PC-3 (cell line): ENCODE data around the gene RBM15.

Experiments used
- EZH2 ChIP-seq: fragments of 300-600 bp; sonication (generic); IDR thresholded peaks from one replicate; pipeline ENCODE4 v1.6.1; 2017; ENCODE audit warnings: antibody characterized with exemption, mild to moderate bottlenecking, low read length; ENCODE audit not compliant: unreplicated experiment
- EZH2phosphoT487 ChIP-seq: fragments of 300-600 bp; sonication (generic); IDR thresholded peaks from 2 replicates; pipeline ENCODE4 v1.6.1; 2018; ENCODE audit warnings: mild to moderate bottlenecking, antibody characterized with exemption, low read length, borderline replicate concordance
- TF ChIP-seq, protein P1 (sequence below): fragments of 300-600 bp; sonication (generic); conservative IDR thresholded peaks from 2 replicates; pipeline ENCODE4 v1.5.1; 2017; ENCODE audit warnings: antibody characterized with exemption, low read depth, mild to moderate bottlenecking, low read length

DNA sequence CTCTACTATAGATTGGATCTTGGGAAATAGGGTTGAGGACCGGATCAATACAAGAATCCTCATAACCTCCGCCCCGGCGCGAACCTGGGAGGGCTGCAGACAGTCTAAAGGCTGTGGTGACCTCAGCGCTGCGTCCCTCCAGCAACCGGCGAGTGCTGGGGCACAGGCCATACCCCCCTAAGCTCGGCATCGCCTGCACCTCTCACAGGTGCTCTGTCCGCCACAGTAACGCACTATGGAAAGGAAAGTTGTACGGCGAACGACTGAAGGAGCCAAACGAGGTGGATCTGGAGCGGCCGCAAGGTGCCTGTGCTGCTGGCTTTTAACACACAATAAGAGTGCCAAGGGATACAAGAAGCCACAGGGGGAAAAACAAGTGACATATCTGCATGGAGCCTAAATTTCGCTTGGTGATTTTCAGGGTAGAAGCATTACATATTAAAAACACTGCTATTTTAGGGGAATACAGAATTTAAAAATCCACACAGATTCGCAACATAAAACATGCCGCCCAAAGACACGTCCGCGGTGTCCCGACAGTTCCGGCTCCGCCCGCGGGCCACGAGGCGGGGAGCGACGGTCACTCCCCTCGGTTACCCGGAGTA is 1.4 kb upstream of the RBM15 start:
- TF ChIP-seq, protein P1, sequence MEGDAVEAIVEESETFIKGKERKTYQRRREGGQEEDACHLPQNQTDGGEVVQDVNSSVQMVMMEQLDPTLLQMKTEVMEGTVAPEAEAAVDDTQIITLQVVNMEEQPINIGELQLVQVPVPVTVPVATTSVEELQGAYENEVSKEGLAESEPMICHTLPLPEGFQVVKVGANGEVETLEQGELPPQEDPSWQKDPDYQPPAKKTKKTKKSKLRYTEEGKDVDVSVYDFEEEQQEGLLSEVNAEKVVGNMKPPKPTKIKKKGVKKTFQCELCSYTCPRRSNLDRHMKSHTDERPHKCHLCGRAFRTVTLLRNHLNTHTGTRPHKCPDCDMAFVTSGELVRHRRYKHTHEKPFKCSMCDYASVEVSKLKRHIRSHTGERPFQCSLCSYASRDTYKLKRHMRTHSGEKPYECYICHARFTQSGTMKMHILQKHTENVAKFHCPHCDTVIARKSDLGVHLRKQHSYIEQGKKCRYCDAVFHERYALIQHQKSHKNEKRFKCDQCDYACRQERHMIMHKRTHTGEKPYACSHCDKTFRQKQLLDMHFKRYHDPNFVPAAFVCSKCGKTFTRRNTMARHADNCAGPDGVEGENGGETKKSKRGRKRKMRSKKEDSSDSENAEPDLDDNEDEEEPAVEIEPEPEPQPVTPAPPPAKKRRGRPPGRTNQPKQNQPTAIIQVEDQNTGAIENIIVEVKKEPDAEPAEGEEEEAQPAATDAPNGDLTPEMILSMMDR = no peak
- TF ChIP-seq EZH2 = no peak
- no peak for TF ChIP-seq EZH2phosphoT487
